K562 (cell line): ENCODE results near the gene MADCAM1. TPM values are rescaled to one million over a fixed set of nuclear protein-coding genes. Genes with fewer than 3 reads are reported as not detected.

Experiments
- CHD7 ChIP-seq: fragments of 200-600 bp; sonication (generic); IDR thresholded peaks from one replicate; pipeline ENCODE4 v1.6.1; 2012; ENCODE audit warnings: mild to moderate bottlenecking, low read depth, low read length, inconsistent platforms
- EGR1 ChIP-seq: fragments of 450-650 bp; conservative IDR thresholded peaks from 2 replicates; pipeline ENCODE4 v1.6.1; 2017; ENCODE audit warnings: mild to moderate bottlenecking
- HDAC2 ChIP-seq: fragments of 450-650 bp; IDR thresholded peaks from 2 replicates; pipeline ENCODE4 v1.6.1; 2016; ENCODE audit warnings: mild to moderate bottlenecking
- IFI16 ChIP-seq: fragments of 250-450 bp; sonication (Bioruptor Pico); IDR thresholded peaks from 2 replicates; pipeline ENCODE4 v2.1.2; 2022; ENCODE audit warnings: mild to moderate bottlenecking, inconsistent platforms
- KDM1A ChIP-seq, 2 experiments: fragments of 450-650 bp; IDR thresholded peaks; 2 replicates each; pipeline ENCODE4 v1.6.1; 2016; ENCODE audit warnings: mild to moderate bottlenecking in 2 of 2
- NCOA6 ChIP-seq: fragments of 450-650 bp; IDR thresholded peaks from 2 replicates; pipeline ENCODE4 v1.6.1; 2017; ENCODE audit warnings: mild to moderate bottlenecking
- PHB ChIP-seq: fragments of 250-450 bp; sonication (Bioruptor Pico); IDR thresholded peaks from 2 replicates; pipeline ENCODE4 v1.5.0; 2021
- POLR3G ChIP-seq: IDR thresholded peaks from 2 replicates; pipeline ENCODE4 v1.6.1; 2011; ENCODE audit not compliant: insufficient read length, insufficient replicate concordance; ENCODE audit errors: extremely low read depth
- TCF7L2 ChIP-seq: fragments of 150-350 bp; IDR thresholded peaks from 2 replicates; pipeline ENCODE4 v1.6.1; 2016; ENCODE audit warnings: low read depth, mild to moderate bottlenecking, low read length, moderate library complexity
- XRCC5 ChIP-seq: fragments of 200-400 bp; formaldehyde crosslinking; IDR thresholded peaks from 2 replicates; pipeline ENCODE4 v1.6.1; 2017; ENCODE audit warnings: low read depth, mild to moderate bottlenecking, low read length
- ZBTB12 ChIP-seq: fragments of 250-450 bp; sonication (Bioruptor Pico); IDR thresholded peaks from 2 replicates; pipeline ENCODE4 v1.4.0; 2020
- ZNF197 ChIP-seq: fragments of 200-800 bp; sonication (Bioruptor generic); IDR thresholded peaks from 2 replicates; pipeline ENCODE4 v1.6.1; 2016; ENCODE audit warnings: low read depth, missing genetic modification characterization, missing compliant biosample characterization
- ZNF764 ChIP-seq: fragments of 250-450 bp; sonication (Bioruptor Pico); IDR thresholded peaks from 2 replicates; pipeline ENCODE4 v1.4.0; 2020; ENCODE audit warnings: low read depth, mild to moderate bottlenecking, moderate library complexity
- ZNF785 ChIP-seq: fragments of 250-450 bp; sonication (Bioruptor Pico); IDR thresholded peaks from 2 replicates; pipeline ENCODE4 v1.4.0; 2020; ENCODE audit warnings: mild to moderate bottlenecking
- polyA plus RNA-seq, 8 experiments: library from polyadenylated mRNA; depleted of rRNA in 4 of 8; stranded (reverse) in 5 of 8; unstranded in 3 of 8; fragments of >200 nt; fragmentation: Nextera tagmentation in 2 of 8; fragmentation: Illumina TruSeq in 1 of 8; extraction: Ambion mirVana in 2 of 8; extraction: Trizol in 1 of 8; gene quantifications; 2 replicates each; pipeline versions ENCODE4 v1.2.1 to v1.2.3, GENCODE V29; 2011 to 2014; ENCODE audit warnings: inconsistent platforms in 1 of 8, missing spikeins in 1 of 8
- total RNA-seq, 7 experiments: library from RNA; depleted of rRNA in 6 of 7; stranded (reverse); fragments of >200 nt in 6 of 7; fragmentation: Illumina TruSeq in 2 of 7; extraction: Trizol in 2 of 7; gene quantifications; 2 replicates each; pipeline versions ENCODE4 v1.2.1 to v1.2.3, GENCODE V29; 2011 to 2021; ENCODE audit warnings: low replicate concordance in 1 of 7
- TF ChIP-seq, protein P1 (sequence below): fragments of 250-450 bp; sonication (Bioruptor Pico); IDR thresholded peaks from 2 replicates; pipeline ENCODE4 v1.6.1; 2021; ENCODE audit warnings: mild to moderate bottlenecking

The MADCAM1 gene
- total and polyA plus RNA-seq, 9 of the 15 experiments (the other 6 are each of a cell fraction or from before 2014, with no cell fraction given): 0.09 to 0.36 (median 0.09) TPM; not detected in 6

- no peak for TF ChIP-seq CHD7
- TF ChIP-seq HDAC2: no peak
- no peak for TF ChIP-seq ZNF764 (CRISPR knock-in tag)
- TF ChIP-seq KDM1A (IDR thresholded peaks at IDR 0.05): no peak
- peak; percentile 99 for TF ChIP-seq ZNF197
- TF ChIP-seq IFI16 (CRISPR knock-in tag): no peak
- TF ChIP-seq ZBTB12 (CRISPR knock-in tag): peak; percentile 21; the same call in 1 of the 2 replicates
- no peak; the same call in none of the 2 replicates for TF ChIP-seq XRCC5
- no peak for TF ChIP-seq TCF7L2
- no peak for TF ChIP-seq EGR1
- TF ChIP-seq, protein P1, sequence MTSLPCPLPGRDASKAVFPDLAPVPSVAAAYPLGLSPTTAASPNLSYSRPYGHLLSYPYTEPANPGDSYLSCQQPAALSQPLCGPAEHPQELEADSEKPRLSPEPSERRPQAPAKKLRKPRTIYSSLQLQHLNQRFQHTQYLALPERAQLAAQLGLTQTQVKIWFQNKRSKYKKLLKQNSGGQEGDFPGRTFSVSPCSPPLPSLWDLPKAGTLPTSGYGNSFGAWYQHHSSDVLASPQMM (CRISPR knock-in tag): no peak
- no peak for TF ChIP-seq ZNF785 (CRISPR knock-in tag)
- no peak for TF ChIP-seq PHB
- TF ChIP-seq NCOA6: no peak
- TF ChIP-seq POLR3G: no peak
Observed at GRCh38 chr19:507286-508203, 11.3 kb downstream of the MADCAM1 start, which contains the start of gene TPGS1 (continued).
